Stimulated activated naive CD8-positive, alpha-beta T cell treated with anti-CD3 and anti-CD28 coated beads, Interleukin-15, Interleukin-2, amounts not matched to agents 100 U/mL and 50 U/mL, for 24 hours (primary cell): ENCODE data around the gene MORN1.
A peak's percentile ranks its signal among the peaks of the same experiment; 100 is the strongest.

ENCODE experiments used
- ATAC-seq: fragments of 150-1000 bp; cut with Tn5 transposase; one replicate; pipeline ENCODE4 v1.10.0; 2021
- DNase-seq: peaks from one replicate; pipeline ENCODE4 v3.0.0; 2021

The MORN1 gene

DNA sequence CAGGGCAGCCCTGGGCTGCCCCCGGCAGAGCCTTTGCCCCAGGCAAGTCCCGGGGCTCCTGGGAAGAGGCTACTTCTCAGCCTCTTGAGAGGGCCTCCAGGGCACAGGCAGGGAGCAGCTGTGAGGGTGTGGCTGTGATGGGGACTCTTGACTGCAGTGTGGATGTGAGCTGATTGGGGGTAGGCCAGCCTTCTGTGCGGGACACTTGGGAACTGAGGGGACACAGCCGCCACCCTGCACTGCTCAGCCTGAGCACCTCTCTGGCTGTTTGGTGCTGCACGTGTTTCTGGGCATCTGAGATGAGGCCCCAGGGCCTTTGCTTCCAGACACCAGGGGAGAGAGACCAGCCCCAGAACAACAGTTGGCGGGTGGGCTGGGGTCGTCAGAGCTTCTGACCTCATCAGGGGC, 101.2 kb downstream of the MORN1 start:
- DNase-seq: peak; percentile 48
- ATAC-seq: peak; percentile 48

DNA sequence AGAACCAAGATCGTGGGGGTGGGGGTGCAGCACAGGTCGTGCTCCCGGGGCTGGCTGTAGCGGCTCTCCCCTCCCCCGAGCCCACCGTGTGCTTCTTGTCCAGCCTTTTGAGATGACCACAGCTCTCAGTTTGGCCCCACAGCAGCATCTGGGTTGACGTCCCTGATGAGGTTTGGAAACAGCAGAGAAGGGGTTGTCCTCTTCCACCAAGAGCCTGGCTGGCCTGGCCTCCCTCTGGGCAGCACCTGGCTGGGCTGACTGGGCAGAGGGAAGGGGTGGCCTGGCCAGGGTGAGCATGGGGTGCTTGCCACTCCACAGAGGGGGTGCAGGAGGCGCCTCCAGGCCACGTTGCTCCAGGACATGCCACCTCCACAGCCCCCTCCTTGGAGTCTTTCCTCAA, 101.7 kb downstream of the MORN1 start:
- ATAC-seq: no peak

DNA sequence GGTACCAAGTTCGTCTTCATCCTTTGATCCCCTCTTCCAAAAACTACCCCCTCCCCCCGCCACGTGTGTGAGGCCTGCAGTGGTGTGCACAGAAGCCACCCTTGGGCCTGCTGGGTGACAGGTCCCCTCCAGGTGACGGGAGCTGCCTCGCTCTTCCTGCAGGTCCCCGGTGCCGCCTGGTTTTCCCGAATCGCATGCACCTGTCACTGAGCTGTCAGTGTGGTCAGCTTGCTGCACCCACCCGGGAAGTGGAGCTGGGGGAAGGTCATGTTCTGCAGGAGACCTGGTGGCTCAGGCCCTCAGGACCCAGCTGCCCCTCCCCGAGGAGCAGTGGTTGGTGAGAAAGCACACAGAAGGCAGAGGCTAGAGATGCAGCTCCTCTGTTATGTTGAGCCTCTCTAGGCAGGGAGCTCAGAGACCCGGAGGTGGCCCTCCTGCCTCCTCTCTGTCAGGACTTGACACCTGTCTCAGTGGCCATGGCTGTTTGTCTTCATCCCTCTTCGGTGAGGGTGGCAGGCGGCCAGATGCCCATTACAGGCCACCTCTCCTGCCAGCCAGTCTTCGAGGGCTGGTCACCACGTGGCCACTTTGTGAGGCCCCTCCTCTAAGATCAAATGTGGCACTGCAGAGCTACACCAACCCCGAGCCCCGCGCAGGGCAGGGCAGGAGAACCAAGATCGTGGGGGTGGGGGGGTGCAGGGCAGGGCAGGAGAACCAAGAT, 102.4 kb downstream of the MORN1 start:
- no peak for ATAC-seq
- no peak for DNase-seq

More for the DNA sequence above, 101.7 kb downstream of the MORN1 start:
- no peak for DNase-seq

DNA sequence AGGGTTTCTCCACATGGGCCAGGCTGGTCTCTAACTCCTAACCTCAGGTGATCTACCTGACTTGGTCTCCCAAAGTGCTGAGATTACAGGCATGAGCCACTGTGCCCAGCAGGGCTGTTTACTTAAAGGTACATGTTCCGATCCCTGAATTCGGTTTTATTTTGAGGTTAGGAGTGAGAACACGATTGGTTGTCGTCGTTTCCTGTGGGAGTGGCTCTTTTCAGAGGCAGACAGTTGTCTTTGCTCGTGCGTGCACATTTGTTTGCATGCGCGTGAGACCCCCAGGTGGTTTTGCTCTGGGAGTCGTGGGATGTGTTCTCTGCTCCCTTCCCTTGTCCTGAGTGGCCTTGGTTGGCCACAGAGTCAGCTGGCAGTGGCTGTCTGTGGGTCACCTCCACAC, 103.0 kb downstream of the MORN1 start:
- ATAC-seq (no peak), DNase-seq (no peak)

DNA sequence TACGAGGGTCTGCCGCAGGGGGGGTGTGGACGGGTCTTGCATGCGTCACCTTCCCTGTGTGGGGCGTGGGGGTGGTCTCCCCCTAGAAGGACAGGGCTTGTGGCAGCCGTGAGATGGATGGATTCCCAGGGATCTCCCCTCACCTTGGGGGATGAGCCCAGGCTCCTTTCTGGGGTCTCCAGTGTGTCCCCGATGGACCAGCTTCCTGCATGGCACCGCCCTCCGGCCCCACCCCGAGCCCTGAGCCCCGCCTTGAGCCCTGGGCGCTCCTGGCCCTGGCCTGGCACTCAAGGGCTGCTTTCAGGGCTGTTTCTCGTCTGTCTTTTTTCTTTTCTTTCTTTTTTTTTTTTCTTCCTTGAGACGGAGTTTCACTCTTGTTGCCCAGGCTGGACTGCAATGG, 103.7 kb downstream of the MORN1 start:
- ATAC-seq (no peak), DNase-seq (no peak)

DNA sequence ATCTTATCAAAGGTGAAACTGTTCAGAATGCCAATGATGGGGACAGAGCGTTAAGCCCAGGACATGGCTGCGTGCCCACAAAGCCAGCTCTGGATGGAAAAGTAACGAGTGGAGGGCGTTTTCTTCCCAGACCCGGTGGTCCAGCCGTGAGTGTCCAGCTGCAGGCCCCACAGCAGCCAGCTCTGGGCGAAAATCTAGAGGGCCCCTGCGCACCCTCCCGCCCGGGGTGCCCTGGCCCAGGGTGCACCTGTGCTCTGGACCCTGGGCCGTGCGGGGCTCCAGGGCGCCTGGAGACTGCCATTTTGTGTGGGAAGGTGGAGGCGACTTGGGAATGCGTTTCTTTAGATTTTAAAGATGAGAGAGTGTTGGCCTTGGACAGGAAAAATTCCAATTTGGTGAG, 104.4 kb downstream of the MORN1 start:
- ATAC-seq (no peak), DNase-seq (no peak)

DNA sequence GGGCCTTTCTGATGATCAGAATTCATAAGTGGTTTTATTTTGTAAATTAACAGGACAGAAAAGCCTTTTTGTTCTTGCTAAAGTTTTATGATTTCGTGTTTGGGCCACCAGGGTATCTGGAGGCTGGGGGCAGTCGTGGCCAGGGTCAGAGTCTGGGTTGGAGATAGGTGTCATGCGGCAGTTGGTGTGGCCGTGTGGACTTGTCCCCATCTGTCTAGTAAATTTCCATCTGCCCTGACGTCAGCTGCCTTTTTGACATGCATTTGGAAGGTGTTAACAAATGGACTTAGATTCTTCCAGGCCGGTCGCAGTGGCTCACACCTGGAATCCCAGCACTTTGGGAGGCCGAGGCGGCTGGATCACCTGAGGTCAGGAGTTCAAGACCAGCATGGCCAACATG, 106.4 kb downstream of the MORN1 start:
- DNase-seq (no peak), ATAC-seq (no peak)

DNA sequence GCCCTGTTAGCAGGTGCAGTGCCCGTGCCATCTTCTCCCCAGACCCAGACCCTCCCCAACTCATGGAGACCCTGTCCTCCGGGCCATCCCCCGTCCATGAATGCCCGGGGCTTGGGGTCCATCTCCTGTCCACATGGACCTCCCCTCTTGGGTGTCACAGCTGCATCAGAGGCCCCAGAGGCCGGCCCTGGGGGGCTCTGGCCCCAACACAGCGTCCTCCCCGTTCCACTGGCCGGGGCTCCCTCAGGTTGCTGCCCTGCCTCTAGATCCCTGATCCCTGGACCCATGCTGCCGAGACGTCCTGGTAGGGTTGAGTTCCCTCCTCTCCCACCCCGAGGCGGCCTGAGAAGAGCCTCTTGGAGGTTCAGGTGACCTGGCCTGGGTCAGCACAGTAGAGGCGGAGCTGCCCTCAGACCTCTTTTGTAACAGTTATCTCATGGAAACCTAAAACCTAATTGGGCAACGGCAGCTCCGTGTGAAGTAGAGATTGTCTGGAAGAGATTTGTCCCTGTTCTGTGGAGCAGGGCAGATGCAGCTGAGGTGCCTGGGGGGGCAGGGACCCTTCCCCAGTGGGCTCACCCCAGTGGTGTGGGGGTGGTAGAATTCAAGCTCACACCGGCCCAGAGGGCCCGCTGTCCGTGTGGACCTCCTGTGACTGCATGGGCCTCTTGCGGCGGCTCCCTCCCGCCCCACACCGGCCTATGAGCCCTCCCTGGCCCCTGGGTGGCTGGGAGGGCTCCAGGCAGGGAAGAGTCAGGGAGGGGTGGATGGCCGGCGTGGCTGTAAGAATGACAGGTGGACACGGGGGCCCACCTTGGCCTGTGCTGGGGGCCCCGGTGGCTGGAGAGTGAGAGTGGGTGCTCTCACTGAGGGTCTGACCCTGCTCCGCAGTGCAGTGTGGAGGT, 107.1 kb downstream of the MORN1 start:
- ATAC-seq (no peak), DNase-seq (no peak)

DNA sequence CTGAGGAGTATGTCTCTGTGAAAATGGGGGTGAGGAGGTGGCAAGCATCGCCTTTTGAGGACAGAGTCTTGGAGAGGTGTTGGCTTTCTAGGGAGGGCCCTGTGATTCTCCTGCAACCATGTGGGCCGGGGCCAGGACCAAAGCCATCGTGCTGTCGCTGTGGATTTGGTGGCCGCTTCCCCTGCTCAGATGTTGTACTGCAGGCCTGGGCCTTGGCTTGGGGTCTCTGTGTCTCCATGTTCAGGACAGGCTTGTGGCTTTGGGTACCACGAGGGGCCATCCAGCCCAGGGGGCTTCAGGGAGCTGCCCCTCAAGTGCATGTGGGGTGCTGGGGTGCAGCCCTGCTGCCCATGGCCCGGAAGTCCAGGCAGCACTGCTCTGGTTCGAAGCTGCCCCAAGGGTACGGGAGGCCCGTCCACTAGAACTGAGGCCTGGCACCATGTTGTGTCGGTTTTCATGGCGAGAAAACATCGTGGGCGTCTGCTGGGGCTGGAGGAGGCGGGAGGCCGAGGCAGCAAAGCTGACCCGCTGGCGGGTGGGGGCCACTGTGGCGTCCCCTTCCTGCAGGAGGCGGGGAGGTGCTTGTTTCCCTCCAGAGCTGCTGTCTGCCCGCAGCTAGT, 107.9 kb downstream of the MORN1 start:
- no peak for ATAC-seq
- DNase-seq: no peak

DNA sequence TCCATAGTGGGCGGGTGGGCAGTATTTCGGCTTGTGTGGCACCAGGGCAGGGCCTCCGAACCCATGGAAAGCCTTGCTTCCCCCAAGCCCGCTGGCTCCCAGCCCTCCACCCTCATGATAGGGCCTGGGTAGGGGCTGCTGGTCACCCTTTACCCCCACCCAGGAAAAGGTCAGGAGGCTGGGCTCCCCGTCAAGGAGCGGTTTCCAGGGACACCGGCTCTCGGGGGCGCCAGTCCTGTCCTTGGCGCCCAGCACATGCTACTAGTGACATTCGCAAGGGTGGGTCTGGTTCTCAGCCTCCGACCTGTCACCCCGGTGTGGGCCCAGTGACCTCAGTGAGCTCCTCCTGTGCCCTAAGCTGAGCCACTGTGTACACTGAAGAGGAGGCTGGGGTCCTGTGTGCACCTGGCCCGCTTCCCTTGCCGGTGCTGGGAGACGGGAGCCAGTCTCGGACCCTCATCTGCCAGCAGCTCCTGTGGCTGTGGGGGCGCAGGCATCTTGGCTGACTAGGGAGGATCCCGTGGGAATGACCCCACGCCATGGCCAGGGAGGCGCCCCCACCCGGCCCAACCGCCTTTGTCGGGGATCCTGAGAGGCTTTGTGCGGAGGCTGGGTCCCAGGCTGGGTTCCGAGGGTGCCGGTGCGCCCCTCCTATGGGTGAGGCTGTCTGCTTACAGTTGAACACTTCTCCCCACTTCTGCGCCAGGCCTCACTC, 108.6 kb downstream of the MORN1 start:
- ATAC-seq: no peak
- DNase-seq: no peak

DNA sequence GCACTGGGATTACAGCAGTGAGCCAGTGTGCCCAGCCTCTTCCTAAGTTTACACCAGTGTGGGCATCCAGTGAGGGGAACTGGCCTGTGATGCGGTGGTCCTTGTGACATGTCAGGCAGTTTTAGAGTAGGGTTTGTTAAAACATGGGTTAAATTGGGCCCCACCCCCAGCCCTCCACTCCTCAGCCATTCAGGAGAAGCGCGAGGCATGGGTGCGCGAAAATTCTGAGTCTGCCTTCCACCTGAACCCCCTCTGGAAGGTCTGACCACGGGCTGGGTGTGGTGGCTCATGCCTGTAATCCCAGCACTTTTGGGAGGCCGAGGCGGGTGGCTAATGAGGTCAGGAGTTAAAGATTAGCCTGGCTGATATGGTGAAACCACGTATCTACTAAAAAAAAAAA, 111.5 kb downstream of the MORN1 start:
- ATAC-seq (no peak), DNase-seq (no peak)

DNA sequence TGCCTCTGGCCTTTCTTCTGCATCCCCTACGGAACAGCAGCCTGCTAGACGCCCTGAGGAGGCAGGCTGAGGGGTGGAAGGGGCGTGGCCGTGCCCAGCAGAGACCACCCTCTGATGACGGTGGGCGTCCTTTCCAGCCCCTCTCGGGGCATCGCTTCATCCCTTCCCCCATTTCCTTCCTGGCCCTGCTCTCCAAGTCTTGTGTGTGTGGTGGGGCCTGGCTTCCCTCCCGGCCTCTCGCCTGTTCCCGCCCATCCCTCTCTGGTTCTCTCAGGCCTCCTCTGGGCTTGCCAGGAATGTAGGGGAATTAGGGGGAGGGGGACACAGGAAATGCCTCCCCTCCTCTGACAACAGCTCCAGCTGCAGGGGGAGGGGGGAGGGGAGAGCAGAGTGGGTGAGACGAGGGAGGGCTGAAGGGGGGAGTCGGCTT, 112.1 kb downstream of the MORN1 start:
- ATAC-seq: no peak
- no peak for DNase-seq

DNA sequence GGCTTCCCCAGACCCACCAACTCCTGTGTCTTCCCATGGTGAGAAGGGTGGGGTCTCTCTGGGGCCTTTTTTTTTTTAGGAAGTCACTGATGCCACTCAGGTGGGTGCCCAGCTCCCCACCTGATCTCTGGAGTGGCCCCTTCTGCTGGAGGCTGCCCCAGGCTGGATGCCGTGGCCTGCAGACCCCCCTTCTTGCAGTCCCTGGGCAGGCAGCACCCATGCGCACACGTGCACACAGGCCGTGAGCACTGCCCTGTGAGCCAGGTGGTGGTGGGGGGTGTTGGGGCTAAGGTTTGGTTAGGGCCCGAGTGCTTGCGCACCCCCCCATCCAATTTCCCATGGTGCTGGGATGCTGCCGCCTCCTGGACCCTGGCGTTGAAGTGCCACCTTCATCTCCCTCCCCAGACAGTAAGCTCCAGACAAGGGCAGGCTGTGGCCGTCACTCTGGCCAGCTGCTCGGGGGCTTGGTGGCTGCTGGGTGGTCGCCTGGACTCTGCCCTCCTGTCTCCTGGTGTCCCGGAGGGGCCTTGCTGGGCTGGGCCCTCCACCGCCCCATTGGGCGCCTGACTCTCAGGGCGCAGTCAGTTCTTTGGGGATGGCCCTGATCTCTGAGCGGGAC, 112.7 kb downstream of the MORN1 start:
- no peak for DNase-seq
- ATAC-seq: no peak

DNA sequence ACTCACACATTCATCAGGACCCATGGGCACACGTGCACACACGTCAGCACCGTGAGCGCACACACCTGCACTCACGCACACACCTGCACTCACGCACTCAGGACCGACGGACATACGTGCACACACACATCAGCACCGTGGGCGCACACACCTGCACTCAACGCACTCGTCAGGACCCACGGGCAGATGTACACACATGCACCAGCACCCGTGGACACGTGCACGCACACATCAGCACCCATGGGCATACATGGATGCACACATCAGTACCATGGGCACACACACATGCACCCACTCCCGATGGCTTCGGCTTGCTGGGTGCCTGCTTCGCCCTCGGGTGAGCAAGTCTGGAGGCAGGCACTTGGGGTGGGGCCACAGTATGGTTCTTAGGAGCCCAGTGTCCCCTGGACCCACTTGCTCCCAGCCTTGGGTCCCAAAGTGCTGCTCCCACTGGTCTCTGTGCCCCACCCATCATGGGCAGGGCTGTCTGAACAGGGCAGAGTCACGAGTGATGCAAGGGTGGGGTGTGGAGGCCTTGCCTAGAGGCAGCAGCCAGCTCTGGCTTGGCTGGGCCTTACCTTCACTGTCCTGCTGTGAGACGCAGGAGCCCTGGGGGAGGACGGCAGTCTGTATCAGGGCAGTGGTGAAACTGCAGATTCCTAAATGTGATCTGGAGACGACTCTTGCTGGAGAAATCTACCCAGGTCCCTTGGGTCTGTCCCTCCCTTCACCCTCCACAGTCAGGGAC, 113.4 kb downstream of the MORN1 start:
- ATAC-seq: no peak

DNA sequence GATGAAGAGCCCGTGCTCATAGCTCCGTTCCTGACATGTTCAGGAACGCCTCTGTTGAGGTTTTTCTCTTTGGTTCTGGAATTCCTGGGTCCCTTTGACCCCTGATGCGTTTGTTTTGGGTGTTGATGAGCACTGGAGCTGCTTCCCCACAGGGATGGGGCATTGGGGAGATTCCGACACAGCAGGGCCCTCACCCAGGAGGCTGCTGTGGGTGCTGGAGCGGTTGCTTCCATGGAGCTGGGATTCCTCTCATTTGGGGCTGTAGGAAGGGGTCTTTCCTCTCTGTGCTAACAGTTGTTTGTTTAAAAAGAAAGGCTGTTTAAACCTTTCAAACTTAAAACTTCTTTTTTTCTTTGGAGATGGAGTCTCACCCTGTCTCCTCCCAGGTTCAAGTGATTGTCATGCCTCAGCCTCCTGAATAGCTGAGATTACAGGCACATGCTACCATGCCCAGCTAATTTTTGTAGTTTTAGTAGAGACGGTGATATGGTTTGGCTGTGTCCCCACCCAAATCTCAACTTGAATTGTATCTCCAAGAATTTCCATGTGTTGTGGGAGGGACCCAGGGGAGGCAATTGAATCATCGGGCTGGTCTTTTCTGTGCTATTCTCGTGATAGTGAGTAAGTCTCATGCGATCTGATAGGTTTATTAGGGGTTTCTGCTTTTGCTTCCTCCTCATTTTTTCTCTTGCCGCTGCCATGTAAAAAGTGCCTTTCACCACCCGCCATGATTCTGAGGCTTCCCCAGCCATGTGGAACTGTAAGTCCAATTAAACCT, 114.4 kb downstream of the MORN1 start:
- no peak for DNase-seq

More for the DNA sequence above, 113.4 kb downstream of the MORN1 start:
- DNase-seq: no peak

DNA sequence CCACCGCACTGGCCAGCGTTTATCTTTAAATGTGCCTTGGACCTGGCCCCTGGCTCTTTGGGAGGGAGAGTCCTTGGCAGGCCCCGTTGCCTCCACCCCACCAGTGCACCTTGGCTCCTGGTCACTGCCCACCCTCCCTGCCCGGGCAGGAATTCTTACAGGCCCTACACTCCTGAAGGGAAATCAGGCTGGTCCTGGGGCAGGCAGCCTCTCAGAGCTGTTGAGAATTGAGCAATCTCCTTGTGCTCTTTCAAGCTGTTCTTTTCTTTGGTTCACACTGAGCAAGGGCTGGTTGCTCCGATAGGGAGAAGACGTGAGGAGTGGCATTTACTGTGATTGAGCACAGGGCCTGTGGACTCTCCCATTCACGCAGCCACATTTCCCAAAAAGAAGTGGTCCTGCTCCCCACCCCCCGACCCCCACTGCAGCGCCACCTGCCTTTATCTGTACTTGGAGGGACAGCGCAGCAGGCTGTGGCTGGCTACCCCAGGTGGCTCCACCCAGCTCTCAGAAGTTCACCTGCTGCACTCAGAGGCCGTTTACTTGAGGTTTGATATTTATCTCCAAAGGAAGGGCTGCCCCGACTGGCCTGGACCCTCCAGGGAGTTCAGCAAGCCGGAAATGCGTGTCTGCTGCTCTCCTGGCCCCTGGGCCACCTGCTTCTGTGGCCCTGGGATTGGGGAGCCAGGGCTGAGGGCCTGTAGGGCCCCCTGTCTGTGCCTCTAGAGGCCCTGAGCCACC, 115.4 kb downstream of the MORN1 start:
- DNase-seq: no peak
- no peak for ATAC-seq

More for the DNA sequence above, 114.4 kb downstream of the MORN1 start:
- no peak for ATAC-seq

DNA sequence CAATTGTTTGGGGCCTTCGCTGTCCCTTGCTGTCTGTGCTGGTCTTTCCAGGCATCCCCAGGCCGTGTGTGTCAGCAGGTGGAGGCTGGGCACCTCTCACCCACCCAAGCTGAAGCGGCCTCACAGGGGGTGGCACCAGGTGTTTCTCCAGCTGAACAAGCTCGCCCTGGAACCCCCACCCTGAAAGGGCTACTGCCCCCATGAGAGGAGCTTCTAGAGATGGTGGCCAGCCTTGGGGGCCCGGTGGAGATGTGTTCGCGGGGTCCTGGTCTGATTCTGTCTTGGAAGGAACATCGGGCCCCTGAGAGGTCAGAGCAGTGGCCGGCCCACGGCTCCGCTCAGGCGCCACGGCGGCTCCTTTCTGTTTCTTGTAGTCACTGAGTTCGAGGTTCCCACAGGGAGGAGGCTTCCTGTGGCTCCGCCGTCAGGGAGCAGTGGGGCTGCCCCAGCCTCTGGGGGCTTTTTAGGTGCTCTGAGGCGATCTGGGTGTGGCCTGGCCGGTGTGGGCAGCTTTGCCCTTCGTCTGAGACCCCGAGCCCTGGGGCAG, 116.4 kb downstream of the MORN1 start:
- ATAC-seq: no peak
- DNase-seq: no peak

DNA sequence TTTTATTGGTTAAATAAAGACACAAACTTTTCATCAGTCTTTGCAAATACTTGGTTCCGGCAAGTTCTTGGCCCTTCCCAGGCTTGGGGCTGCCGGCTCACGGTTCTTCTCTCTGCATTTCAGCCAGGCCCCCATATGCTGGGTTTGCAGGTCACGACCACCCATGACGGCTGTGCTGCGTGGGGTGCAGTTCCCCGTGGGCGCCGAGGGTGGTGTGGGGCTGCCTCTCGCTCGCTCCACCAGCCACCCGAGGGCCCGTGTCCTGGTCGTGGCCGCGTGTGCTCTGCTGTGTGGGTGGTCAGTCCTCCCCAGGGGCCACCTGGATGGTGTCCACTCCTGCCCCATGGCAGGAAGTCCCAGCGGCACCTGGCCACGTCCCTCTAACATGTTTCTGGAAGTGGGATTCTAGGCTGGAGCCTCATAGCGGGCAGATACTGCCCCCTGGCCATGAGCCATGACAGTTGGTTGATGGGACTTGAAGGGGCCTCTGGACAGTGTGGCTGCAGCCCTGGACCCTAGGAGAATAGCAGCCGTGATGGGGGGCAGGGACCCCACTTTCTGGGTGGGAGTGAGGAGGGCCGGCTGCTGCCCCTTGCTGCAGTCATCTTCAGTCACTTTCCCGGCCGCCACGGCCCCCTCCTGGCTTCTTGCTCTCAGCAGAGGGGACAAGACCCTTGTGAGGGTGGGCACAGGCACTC, 117.0 kb downstream of the MORN1 start:
- ATAC-seq: no peak
- DNase-seq: no peak
